Keratinocyte (primary cell): ENCODE data around the gene GRIK4. TPM values are rescaled to one million over a fixed set of nuclear protein-coding genes. Genes with fewer than 3 reads are reported as not detected.
A peak's percentile ranks its signal among the peaks of the same experiment; 100 is the strongest.

ENCODE experiments used
- DNase-seq: peaks from one replicate; pipeline ENCODE4 v3.0.0-alpha.2; 2011; ENCODE audit warnings: low read depth, missing footprints, low spot score
- FAIRE-seq: peaks from 2 replicates; lab custom pipeline; 2011; peaks lifted over from hg19 to GRCh38; lab: Jason Lieb, UNC
- H2AFZ ChIP-seq: 2 replicates; pipeline ENCODE4 v1.6.0; 2012; ENCODE audit warnings: low read length, control low read depth, inconsistent platforms; ENCODE audit not compliant: control insufficient read depth
- H3K27ac ChIP-seq: 2 replicates; pipeline ENCODE4 v1.5.1; 2011; ENCODE audit warnings: low read length; ENCODE audit not compliant: control insufficient read depth, insufficient read depth
- H3K27me3 ChIP-seq: 3 replicates; pipeline ENCODE4 v1.6.0; 2011; ENCODE audit warnings: low read length; ENCODE audit not compliant: control insufficient read depth, insufficient read depth; ENCODE audit errors: extremely low read depth
- H3K36me3 ChIP-seq, 2 experiments: 2 replicates in 1 of 2; 3 replicates in 1 of 2; pipeline ENCODE4 v1.5.1; 2011; ENCODE audit warnings: low read length in 2 of 2, mild to moderate bottlenecking in 1 of 2; ENCODE audit not compliant: control insufficient read depth in 2 of 2, insufficient read depth in 2 of 2; ENCODE audit errors: extremely low read depth in 1 of 2
- H3K4me1 ChIP-seq: 3 replicates; pipeline ENCODE4 v1.5.1; 2011; ENCODE audit warnings: low read length; ENCODE audit not compliant: control insufficient read depth, insufficient read depth; ENCODE audit errors: extremely low read depth
- H3K4me2 ChIP-seq: 3 replicates; pipeline ENCODE4 v1.6.0; 2011; ENCODE audit warnings: low read depth, low read length; ENCODE audit not compliant: control insufficient read depth, insufficient read depth; ENCODE audit errors: extremely low read depth
- H3K4me3 ChIP-seq, 3 experiments: fragments of 200-600 bp in 1 of 3; sonication (generic) in 1 of 3; 2 replicates in 2 of 3; 3 replicates in 1 of 3; pipeline ENCODE4 v1.5.1; 2011 to 2016; ENCODE audit warnings: low read length in 3 of 3, mild to moderate bottlenecking in 3 of 3, control low read depth in 2 of 3, inconsistent platforms in 1 of 3, low read depth in 1 of 3, mixed read lengths in 1 of 3, mixed run types in 1 of 3, moderate library complexity in 1 of 3; ENCODE audit not compliant: control insufficient read depth in 2 of 3, insufficient read depth in 2 of 3; ENCODE audit errors: extremely low read depth in 1 of 3
- H3K79me2 ChIP-seq: 2 replicates; pipeline ENCODE4 v1.6.0; 2012; ENCODE audit warnings: low read length; ENCODE audit not compliant: control insufficient read depth, insufficient read depth
- H3K9ac ChIP-seq: 3 replicates; pipeline ENCODE4 v1.6.0; 2011; ENCODE audit warnings: low read length; ENCODE audit not compliant: control insufficient read depth, insufficient read depth; ENCODE audit errors: extremely low read depth
- H3K9me1 ChIP-seq: 3 replicates; pipeline ENCODE4 v1.6.0; 2011; ENCODE audit warnings: low read length; ENCODE audit not compliant: control insufficient read depth, insufficient read depth; ENCODE audit errors: extremely low read depth
- H3K9me3 ChIP-seq: 2 replicates; pipeline ENCODE4 v1.5.1; 2012; ENCODE audit warnings: low read depth, low read length; ENCODE audit not compliant: control insufficient read depth
- H4K20me1 ChIP-seq: 3 replicates; pipeline ENCODE4 v1.6.0; 2011; ENCODE audit warnings: low read length; ENCODE audit not compliant: control insufficient read depth, insufficient read depth; ENCODE audit errors: extremely low read depth
- CTCF ChIP-seq, 3 experiments: IDR thresholded peaks in 1 of 3; conservative IDR thresholded peaks in 1 of 3; optimal IDR thresholded peaks in 1 of 3; 2 replicates in 2 of 3; 3 replicates in 1 of 3; pipeline versions ENCODE3 to v1.5.1; 2011; ENCODE audit warnings: low read length in 3 of 3, mild to moderate bottlenecking in 3 of 3, moderate library complexity in 2 of 3, control low read depth in 1 of 3, inconsistent platforms in 1 of 3; ENCODE audit not compliant: insufficient read depth in 2 of 3; ENCODE audit errors: extremely low read depth in 1 of 3
- EZH2 ChIP-seq: IDR thresholded peaks from one replicate; pipeline ENCODE4 v1.6.1; 2012; ENCODE audit warnings: inconsistent platforms, mild to moderate bottlenecking, low read length, moderate library complexity
- dilution Hi-C: fragments of 300-500 bp; cut with MboI; formaldehyde crosslinking; loops from one replicate; pipeline ENCODE4 v1.7.0; 2020; ENCODE audit warnings: low sequenced_read_pairs; ENCODE audit not compliant: extremely low pct_ligation_motif_present
- polyA plus RNA-seq, 5 experiments: library from polyadenylated mRNA; depleted of rRNA in 3 of 5; stranded (reverse) in 3 of 5; stranded (forward) in 1 of 5; unstranded in 1 of 5; fragments of >200 nt; gene quantifications; 1 replicate in 1 of 5; 2 replicates in 3 of 5; 3 replicates in 1 of 5; pipeline versions ENCODE4 v1.2.1 to v1.2.3, GENCODE V29; 2011 to 2012; ENCODE audit warnings: missing spikeins in 2 of 5, low read depth in 1 of 5, low replicate concordance in 1 of 5

GRIK4 gene
- polyA plus RNA-seq, 1 donor (not counting 4 experiments of a cell fraction or from before 2014, with no cell fraction given), result not detected

DNA sequence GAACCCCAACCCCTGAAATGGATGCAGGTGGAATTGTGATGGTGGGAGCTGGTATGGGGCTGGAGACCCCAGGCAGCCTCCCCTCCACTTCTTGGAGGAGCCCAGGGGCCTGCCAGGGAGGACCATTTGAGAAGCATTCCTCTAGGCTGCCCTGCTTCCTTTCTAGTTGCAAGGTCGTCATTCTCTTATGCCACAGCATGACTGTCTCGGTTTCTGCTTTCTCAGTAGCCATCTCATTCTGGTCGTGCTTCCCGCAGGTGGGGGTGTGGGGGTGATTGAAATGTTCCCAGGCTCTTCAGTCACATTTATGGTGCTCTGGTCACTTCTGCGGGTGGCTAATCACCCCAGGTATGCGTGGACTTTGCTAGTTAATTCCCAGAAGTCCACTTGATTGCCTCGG, 288.7 kb downstream of the GRIK4 start:
- no peak for DNase-seq
- Histone ChIP-seq H3K27ac (no peak overlapping the region), H3K9me1 (no peaks in the 10 kb centered on the region), H3K9me3 (no peaks in the 10 kb centered on the region), H3K9ac (no peak overlapping the region), H3K36me3 (no peaks in the 10 kb centered on the region), H3K27me3 (no peaks in the 10 kb centered on the region), H4K20me1 (no peaks in the 10 kb centered on the region), H2AFZ (no peak overlapping the region), H3K4me2 (no peak overlapping the region), H3K79me2 (no peaks in the 10 kb centered on the region), H3K4me1 (no peaks in the 10 kb centered on the region), H3K4me3 (no peak overlapping the region)
- TF ChIP-seq EZH2 (no peak), CTCF (optimal IDR thresholded peaks at IDR 0.05 in 1 of 3, IDR thresholded peaks at IDR 0.05 in 1 of 3, conservative IDR thresholded peaks at IDR 0.05 in 1 of 3; ENCODE audit: extremely low read depth in 1 of 3, insufficient read depth in 2 of 3, low read length in 3 of 3) (no peak)
- dilution Hi-C loops, result no loop called here
- FAIRE-seq, result no peak

GRCh38 chr11:120801801-120802689, 290.5 kb downstream of the GRIK4 start:
- Histone ChIP-seq H3K4me1 (no peaks in the 10 kb centered on the region), H3K9ac (no peak overlapping the region), H4K20me1 (no peaks in the 10 kb centered on the region), H3K36me3 (no peaks in the 10 kb centered on the region), H3K9me3 (no peaks in the 10 kb centered on the region), H2AFZ (no peak overlapping the region), H3K27ac (no peak overlapping the region), H3K4me2 (no peak overlapping the region), H3K9me1 (no peaks in the 10 kb centered on the region), H3K4me3 (no peak overlapping the region), H3K79me2 (no peaks in the 10 kb centered on the region), H3K27me3 (peaks cover 3% of the 10 kb centered on the region)
- DNase-seq (no peak), FAIRE-seq (peak; percentile 73)
- dilution Hi-C loops, result no loop called here
- TF ChIP-seq EZH2 (no peak), CTCF (optimal IDR thresholded peaks at IDR 0.05 in 1 of 3, IDR thresholded peaks at IDR 0.05 in 1 of 3, conservative IDR thresholded peaks at IDR 0.05 in 1 of 3; ENCODE audit: extremely low read depth in 1 of 3, insufficient read depth in 2 of 3, low read length in 3 of 3) (peak; percentile 90 to 93 (median 90))
